Measurements from ENCODE around the gene PROSER3. TPM values are rescaled to one million over a fixed set of nuclear protein-coding genes. Genes with fewer than 3 reads are reported as not detected.
A peak's percentile ranks its signal among the peaks of the same experiment; 100 is the strongest.
"Not testable (repeated sequence)": the region's sequence is repeated elsewhere in the genome, so short reads cannot be mapped to it uniquely, and the experiment has no call there.

Gene PROSER3
- total RNA-seq, 1 donor from 2014 or later = 29.4 TPM

DNA sequence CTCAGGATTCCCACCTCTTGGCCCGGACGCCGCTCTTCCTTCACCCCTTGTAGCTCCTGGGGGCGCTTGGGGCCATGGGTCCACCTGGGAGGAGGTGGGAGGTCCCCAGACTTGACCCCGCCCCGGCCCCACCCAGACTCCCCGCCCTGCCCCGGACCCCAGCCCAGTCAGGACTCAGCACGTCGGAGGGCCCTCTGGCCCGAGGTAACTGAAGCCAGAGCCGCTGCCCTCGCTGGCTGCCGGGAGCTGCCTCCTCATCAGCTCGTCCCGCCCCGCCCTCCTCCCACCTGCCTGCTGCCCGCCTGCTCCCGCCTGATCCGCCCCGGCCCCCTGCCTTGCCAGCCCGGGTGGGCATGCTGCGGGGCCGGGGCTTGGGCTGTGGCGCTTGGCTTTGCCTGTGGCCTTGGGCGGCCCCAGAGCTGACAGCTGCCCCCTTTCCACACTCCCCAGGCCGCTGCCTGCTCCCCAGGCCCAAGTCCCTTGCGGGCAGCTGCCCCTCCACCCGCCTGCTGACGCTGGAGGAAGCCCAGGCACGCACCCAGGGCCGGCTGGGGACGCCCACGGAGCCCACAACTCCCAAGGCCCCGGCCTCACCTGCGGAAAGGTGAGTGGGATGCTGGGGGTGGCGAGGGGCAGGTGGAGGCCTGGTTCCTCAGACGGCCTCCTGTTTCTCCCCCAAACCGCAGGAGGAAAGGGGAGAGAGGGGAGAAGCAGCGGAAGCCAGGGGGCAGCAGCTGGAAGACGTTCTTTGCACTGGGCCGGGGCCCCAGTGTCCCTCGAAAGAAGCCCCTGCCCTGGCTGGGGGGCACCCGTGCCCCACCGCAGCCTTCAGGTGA is 26.7 kb downstream of the PROSER3 start:
- intact Hi-C loops (cut with DNase I) = no loop called here
- no peak for DNase-seq (ENCODE audit: low spot score)
- ATAC-seq = no peak

DNA sequence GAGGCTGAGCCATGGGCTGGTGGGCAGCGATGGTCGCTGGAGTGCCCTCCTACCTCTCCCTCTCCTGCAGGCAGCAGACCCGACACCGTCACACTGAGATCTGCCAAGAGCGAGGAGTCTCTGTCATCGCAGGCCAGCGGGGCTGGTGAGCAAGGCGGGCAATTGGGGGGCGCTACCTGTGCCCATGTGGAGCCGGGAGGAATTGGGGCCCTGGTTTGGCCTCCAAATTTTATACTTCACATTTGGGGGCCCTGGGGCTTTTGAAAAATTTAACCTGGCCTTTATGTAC is 27.3 kb downstream of the PROSER3 start:
- intact Hi-C loops (cut with DNase I) = no loop called here
- DNase-seq (ENCODE audit: low spot score) (no peak), ATAC-seq (no peak)

DNA sequence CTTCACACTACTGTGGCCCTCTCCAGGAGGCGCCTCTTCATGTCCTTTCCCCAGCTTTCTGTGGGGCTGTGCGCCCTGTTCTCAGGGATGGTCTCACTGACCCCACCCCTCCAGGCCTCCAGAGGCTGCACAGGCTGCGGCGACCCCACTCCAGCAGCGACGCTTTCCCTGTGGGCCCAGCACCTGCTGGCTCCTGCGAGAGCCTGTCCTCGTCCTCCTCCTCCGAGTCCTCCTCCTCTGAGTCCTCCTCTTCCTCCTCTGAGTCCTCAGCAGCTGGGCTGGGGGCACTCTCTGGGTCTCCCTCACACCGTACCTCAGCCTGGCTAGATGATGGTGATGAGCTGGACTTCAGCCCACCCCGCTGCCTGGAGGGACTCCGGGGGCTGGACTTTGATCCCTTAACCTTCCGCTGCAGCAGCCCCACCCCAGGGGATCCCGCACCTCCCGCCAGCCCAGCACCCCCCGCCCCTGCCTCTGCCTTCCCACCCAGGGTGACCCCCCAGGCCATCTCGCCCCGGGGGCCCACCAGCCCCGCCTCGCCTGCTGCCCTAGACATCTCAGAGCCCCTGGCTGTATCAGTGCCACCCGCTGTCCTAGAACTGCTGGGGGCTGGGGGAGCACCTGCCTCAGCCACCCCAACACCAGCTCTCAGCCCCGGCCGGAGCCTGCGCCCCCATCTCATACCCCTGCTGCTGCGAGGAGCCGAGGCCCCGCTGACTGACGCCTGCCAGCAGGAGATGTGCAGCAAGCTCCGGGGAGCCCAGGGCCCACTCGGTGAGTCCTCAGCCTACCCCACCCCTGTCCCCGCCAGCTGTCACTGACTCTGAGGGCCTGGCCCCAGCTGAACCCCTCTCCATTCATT is 28.6 kb downstream of the PROSER3 start:
- intact Hi-C loops (cut with DNase I) = no loop called here
- DNase-seq (ENCODE audit: low spot score) (no peak), ATAC-seq (no peak)

DNA sequence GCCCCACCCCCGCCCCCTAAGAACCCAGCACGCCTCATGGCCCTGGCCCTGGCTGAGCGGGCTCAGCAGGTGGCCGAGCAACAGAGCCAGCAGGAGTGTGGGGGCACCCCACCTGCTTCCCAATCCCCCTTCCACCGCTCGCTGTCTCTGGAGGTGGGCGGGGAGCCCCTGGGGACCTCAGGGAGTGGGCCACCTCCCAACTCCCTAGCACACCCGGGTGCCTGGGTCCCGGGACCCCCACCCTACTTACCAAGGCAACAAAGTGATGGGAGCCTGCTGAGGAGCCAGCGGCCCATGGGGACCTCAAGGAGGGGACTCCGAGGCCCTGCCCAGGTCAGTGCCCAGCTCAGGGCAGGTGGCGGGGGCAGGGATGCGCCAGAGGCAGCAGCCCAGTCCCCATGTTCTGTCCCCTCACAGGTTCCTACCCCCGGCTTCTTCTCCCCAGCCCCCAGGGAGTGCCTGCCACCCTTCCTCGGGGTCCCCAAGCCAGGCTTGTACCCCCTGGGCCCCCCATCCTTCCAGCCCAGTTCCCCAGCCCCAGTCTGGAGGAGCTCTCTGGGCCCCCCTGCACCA is 29.3 kb downstream of the PROSER3 start:
- DNase-seq (ENCODE audit: low spot score) (no peak), ATAC-seq (no peak)
- intact Hi-C loops (cut with DNase I) = no loop called here

DNA sequence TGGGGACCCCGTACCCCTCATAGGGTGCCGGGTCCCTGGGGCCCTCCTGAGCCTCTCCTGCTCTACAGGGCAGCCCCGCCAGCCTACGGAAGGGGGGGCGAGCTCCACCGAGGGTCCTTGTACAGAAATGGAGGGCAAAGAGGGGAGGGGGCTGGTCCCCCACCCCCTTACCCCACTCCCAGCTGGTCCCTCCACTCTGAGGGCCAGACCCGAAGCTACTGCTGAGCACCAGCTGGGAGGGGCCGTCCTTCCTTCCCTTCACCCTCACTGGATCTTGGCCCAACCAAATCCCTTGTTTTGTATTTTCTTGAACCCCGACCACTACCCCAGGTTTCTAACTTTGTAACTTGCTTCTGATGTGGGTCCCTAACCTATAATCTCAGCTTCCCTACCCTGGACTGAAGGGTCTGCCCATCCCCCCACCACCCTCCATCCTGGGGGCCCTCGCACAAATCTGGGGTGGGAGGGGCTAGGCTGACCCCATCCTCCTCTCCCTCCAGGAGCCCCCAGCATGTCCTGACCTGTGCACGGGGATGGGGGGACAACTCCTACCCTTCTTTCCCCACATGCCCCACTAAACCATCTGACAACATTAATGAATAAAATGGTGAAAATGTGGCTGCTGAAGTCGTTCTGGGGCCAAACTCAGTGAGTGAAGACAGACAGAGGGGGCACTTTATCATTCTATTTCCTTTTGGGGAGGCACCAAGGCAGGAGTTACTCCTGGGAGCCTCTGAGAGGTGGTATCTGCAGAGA is 30.4 kb downstream of the PROSER3 start:
- DNase-seq (ENCODE audit: low spot score) (no peak), ATAC-seq (no peak)
- intact Hi-C loops (cut with DNase I) = no loop called here

DNA sequence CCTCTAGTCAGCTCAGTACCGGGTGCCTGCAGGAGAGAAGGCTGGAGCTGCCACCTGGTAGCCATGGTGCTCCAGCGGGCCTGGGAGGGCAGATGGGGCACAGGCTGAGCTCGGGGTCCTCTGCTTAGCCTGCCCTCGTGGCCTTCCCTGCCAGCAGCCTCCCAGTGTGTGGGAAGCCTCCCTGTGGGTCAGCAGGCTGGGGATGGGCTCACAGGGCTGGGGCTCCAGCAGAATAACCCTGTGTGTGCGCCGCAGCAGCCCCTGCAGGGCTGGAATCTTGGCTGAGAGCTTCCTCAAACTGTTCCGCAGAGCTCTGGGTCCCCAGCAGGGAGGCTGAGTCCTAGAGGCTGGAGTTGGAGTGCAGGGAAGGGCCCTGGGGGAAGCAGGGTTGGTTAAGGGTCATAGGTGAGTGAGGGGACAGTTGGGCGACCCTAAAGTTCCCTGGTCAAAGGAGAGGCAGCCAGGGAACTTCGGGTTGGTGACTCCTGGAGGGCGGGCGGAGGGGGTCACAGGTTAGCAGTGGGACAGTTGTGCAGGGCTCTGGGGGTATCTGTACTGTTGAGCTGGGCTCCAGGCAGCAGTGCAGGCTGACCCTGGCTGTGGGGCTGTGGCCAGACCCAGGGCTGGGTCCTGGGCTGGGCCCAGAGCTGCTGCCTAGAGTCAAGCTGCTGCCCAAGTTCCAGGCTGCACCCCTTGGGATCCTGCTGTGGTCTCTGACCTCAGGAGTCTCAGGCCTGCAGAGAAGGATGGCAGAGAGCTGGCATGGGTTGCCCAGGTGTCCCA is 31.4 kb downstream of the PROSER3 start:
- DNase-seq (ENCODE audit: low spot score) (no peak), ATAC-seq (no peak)
- intact Hi-C loops (cut with DNase I) = no loop called here

DNA sequence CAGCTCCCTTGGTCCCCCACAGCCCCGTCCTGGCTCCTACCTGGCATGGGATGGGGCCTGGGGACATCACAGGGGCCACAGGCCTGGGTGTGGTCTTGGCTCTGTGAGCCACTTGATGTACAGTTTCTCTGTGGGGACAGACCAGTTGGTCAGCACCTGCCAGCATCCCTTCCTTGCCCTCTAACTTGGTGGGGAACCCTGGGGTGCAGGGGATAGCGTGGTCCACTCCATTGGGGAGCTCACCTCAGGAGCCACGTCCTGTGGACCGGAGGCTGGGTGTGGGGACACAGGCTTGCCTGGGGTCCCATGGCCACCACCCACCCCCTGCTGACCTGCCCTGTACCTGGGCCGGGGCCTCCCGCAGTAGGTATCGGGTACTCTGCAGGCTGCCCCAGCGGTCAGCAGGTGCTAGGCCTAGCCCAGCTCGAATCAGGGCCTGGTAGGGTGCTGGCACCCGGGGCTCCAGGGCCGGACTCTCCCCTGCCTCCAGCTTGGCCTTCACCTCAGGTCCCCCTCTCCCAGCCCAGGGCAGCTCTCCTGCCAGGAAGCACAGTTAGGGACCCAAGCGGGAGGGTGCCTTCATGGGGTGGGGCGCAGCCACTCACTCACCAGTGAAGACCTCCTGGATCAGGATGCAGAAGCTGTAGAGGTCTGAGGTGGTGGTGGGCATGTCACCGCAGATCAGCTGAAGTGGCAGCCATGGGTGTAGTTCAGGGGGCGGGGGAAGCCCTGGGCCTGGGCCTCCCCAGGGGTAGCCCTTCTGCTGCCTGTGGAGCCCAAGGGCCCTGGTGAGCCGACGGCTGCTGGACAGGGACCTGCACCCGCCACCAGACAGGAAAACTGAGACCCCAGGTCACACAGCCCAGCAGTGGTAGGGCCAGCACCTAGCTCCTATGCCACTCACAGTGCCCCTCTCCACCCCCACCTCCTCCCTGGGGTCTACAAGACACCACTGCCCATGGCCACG is 32.3 kb downstream of the PROSER3 start:
- ATAC-seq = no peak
- DNase-seq (ENCODE audit: low spot score) = no peak
- intact Hi-C loops (cut with DNase I) = no loop called here

DNA sequence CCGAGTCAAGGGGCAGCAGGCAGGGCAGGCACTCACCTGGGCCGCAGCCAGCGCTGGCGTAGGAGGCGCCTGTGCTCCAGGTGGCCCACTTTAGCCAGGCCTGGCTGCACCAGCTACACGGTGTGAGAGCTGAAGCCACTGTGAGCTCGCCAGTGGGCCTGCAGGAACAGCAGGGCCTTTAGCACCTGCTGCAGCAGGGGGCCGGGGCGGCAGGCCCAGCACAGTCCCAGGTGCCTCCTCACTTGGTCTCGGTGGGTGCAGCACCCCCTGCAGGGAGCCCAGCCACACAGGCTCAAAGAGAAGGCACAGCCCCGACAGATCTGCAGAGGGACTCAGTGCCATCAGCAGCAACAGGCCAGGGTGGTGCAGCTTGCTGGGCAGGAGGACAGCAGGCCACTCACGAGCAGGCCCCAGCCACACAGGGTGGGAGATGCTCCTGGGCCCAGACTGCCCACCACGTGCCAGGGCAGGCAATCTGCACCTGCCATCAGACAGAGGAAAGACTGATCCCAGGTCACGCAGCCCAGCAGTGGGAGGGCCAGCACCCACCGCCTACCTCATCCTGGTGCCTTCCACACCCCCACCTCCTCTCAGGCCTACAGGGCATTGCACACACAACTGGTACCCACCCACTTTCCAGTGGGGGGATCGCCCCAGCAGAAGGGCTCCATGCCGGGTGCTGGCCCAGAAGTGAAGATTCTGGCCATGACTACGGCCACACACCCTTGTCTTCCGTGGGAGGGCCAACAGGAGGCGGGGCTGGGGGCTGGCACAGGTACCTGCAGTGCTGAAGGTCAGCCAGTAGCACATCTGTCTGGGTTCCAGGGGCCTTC is 33.2 kb downstream of the PROSER3 start:
- intact Hi-C loops (cut with DNase I) = no loop called here
- no peak for DNase-seq (ENCODE audit: low spot score)

DNA sequence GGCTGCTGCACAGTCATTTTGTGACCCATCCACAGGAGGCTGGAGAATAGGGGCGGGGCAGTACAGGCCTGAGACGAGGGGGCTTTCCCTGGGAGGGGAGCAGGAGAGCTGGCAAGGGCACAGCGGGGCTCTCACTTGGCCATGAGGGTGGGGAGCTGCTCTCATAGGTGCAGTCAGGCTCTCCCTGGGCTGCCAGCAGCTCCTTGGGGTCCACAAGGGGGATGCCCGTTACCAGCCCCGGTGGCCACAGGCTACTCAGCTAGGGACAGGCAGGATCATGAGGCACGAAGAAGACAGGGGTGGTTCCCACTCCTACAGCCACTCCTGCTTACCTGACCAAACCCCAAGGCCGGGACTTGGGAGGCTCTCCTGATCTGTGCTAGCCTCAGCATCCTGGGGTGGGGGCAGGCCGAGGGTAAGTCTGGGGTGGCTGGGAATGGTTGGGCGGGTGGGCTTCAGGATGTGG is 33.9 kb downstream of the PROSER3 start:
- intact Hi-C loops (cut with DNase I) = no loop called here
- no peak for DNase-seq (ENCODE audit: low spot score)
- ATAC-seq = no peak

More for the DNA sequence above, 33.2 kb downstream of the PROSER3 start:
- ATAC-seq = no peak

DNA sequence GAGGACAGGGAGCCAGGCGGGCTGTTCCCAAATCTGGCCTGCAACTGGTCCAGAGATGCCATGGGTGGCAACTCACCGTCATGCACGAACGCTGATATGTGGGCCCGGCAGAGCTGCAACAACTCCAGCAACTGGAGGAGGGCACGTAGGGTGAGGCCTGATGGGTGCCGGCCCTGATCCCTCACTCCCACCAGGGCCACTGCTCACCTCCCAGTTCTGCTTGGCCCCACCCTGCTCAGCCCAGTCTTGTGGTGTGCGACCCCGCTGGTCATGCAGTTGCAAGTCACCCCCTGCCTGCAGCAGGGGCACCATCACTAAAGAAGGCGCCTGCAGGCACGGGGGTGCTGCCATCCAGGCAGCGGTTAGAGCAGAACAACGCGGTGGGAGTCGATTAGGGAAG is 34.3 kb downstream of the PROSER3 start:
- ATAC-seq = no peak
- no peak for DNase-seq (ENCODE audit: low spot score)
- intact Hi-C loops (cut with DNase I) = no loop called here

DNA sequence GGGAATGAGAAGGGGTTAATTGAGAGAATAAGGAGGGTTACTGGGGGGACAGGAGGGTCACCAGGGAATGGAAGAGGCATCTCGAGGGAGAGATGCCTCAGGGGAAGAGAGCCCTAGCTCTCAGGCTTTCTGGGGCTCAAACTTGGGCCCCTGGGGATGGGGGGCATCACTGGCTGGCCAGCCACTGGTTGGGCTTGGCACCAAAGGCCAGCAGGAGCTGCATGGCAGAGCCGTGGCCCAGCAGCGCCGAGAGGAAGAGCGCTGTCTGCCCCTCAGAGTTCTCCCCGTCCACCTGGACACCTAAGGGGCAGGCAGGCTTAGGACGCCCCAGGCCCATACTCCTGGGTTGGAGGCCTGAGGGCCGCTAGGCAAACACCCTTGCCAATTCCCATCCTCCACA is 34.9 kb downstream of the PROSER3 start:
- intact Hi-C loops (cut with DNase I) = no loop called here
- ATAC-seq (no peak), DNase-seq (ENCODE audit: low spot score) (no peak)

DNA sequence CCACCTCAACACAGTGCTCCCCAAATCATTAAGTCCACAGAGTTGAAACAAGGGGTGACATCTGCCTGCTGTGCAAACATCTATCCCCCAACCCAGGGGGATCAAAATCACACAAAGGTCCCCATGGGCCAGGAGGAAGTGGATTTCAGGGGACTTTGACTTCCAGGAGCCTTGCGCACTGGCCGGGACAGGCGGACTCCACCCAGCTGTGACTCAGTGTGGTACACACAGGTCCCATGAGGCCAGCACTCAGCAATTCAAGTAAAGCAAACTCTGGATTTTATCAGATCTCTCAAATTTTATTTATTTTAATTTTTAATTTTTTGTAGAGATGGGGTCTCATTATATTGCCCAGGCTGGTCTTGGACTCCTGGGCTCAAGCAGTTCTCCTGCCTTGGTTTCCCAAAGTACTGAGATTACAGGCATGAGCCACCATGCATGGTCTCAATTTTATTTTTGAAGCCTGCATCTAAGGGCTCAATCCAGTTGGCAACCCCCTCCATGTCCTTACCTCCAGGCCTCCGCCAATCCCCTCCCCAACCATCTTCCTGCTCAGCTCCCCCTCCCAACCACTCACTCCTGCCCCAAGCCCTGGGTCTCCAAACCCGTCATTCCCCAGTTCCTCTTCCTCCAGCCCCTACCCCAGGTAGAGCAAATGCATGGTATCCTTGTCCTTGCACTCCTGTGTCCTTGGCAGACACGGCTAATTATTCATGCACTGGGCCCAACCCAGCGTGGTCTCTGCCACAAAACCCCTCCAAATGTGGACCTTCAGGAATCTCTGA is 35.6 kb downstream of the PROSER3 start:
- no peak for ATAC-seq
- intact Hi-C loops (cut with DNase I) = no loop called here

DNA sequence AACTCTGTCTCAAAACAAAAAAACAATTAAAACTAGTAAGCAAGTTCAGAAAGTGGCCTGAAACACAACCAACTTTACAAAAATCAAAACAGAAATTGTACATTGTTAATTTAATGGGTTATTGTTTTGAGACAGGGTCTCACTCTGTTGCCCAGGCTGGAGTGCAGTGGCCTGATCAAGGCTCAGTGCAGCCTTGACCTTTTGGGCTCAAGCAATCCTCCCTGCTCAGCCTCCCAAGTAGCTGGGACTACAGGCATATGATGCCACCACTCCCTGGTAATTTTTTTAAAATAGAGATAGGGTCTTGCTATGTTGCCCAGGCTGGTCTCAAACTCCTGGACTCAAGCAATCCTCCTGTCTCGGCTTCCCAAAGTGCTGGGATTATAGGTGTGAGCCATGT is 37.6 kb downstream of the PROSER3 start:
- intact Hi-C loops (cut with DNase I); ATAC-seq; DNase-seq (ENCODE audit: low spot score): not testable (repeated sequence)

More for the DNA sequence above, 35.6 kb downstream of the PROSER3 start:
- DNase-seq (ENCODE audit: low spot score) = no peak

DNA sequence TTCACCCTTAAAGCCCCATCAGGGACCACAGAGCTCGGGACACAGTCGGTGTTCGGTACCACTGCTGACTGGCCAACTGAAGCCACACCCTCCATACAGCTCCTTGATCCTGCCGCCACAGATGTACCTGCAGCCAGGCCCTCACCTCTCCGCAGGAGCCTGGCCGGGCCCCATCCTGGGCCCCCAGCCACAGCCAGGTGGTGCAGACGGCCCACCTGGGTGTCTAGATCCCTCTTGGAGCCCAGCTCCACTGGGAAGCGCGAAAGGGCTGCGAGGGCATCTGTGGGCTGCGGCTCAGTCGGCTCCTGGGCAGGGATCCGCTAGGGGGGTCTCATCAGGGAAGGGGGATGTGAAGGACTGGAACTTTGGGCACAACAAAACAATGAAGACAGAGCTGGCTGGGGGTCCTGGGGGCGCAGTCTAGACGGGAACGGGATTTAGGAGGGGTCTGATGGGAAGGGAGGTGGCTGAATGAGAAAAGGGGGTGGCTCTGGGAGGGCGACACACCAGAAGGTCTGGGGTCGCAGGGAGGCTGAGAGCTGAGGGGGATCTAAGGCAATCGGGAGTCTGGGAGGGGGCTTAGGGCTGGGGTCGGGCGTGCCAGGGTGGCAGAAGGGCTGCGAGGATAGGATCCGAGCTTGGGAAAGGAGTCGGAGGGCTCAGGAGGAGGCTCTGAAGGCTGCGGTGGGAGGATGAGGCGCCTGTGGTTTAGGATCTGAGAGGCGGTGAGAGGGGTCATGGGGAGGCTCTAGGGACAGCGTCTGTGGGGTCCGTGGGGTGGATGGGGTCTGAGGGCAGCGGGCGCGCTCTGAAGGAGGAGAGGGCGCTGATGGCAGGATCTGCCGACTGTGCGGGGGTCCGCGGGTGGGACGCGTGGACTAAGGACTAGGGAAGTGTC is 38.9 kb downstream of the PROSER3 start:
- no peak for DNase-seq (ENCODE audit: low spot score)
- intact Hi-C loops (cut with DNase I) = no loop called here
- ATAC-seq = no peak

DNA sequence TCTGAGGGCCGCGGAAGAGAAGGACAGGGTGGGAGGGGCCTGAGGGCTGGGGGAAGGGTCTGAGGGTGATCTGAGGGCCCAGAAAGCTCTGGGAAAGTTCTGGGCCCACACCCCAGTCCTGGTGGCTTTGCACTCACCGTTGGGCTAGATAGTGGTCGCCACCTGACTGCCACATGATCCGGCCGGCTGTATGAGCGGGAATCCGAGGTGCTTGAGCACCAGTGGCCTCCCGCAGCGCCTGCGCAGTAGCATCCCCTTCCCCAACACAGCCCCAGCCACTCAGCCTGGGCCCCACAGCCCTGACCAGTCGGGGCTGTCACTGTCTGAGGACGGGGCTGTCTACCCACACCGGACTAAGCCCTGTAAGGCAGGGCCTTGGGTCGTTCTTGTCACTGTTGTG is 39.7 kb downstream of the PROSER3 start:
- peak; percentile 32 for ATAC-seq
- no peak for DNase-seq (ENCODE audit: low spot score)
- intact Hi-C loops (cut with DNase I) = no loop called here
